Heart right ventricle (tissue), 16 donors: ENCODE measurements around the gene WDR18. TPM values are rescaled to one million over a fixed set of nuclear protein-coding genes. Genes with fewer than 3 reads are reported as not detected.
A peak's percentile ranks its signal among the peaks of the same experiment; 100 is the strongest.

Experiments used
- ATAC-seq, 8 donors: fragments of 200-7000 bp; cut with Tn5 transposase; one replicate each; pipeline ENCODE4 v1.9.1; 2020; ENCODE audit warnings: mild to moderate bottlenecking in 8 of 8, moderate library complexity in 8 of 8, moderate number of reproducible peaks in 1 of 8
- DNase-seq, 2 donors: peaks; one replicate each; pipeline ENCODE4 v3.0.0-alpha.2; 2020
- H3K27ac ChIP-seq, 10 donors: fragments of 200-600 bp; sonication (generic) in 2 of 10; one replicate each; pipeline versions ENCODE4 v1.5.0 to v1.8.0; 2020 to 2022; ENCODE audit warnings: mild to moderate bottlenecking in 3 of 10
- H3K27me3 ChIP-seq, 7 donors: fragments of 200-600 bp; one replicate each; pipeline ENCODE4 v1.8.0; 2021 to 2022; ENCODE audit warnings: mild to moderate bottlenecking in 2 of 7
- H3K36me3 ChIP-seq, 9 donors: fragments of 200-600 bp; sonication (generic) in 1 of 9; one replicate each; pipeline versions ENCODE4 v1.5.0 to v1.8.0; 2020 to 2022; ENCODE audit warnings: mild to moderate bottlenecking in 2 of 9
- H3K4me1 ChIP-seq, 9 donors: fragments of 200-600 bp; sonication (generic) in 1 of 9; one replicate each; pipeline versions ENCODE4 v1.5.0 to v1.8.0; 2020 to 2022; ENCODE audit warnings: mild to moderate bottlenecking in 4 of 9
- H3K4me3 ChIP-seq, 10 donors: fragments of 200-600 bp; sonication (generic) in 2 of 10; one replicate each; pipeline versions ENCODE4 v1.5.0 to v1.8.0; 2020 to 2022; ENCODE audit warnings: mild to moderate bottlenecking in 7 of 10, moderate library complexity in 2 of 10
- H3K9me3 ChIP-seq, 11 donors: fragments of 200-600 bp in 10 of 11; sonication (generic) in 2 of 11; one replicate each; pipeline versions ENCODE4 v1.5.0 to v1.8.0; 2013 to 2022; ENCODE audit warnings: mild to moderate bottlenecking in 2 of 11, control low read depth in 1 of 11, moderate library complexity in 1 of 11
- WGBS, 2 donors: extraction: QIAGEN DNeasy Blood & Tissue Kit; methylation state at CpG; one replicate each; pipeline ENCODE4 v1.1.7; 2013; ENCODE audit warnings: inconsistent platforms in 1 of 2; 5-methylcytosine and 5-hydroxymethylcytosine counted together
- intact Hi-C, 10 donors: fragments of 100-400 bp; cut with DNase I; formaldehyde crosslinking; loops; one replicate each; pipeline versions ENCODE4 v1.11.1 to v1.14.2; 2022
- long read RNA-seq, 3 donors: library from polyadenylated mRNA; unstranded; transcript quantifications; one replicate each; pipeline ENCODE4 v2.0.0, GENCODE V29; 2020 to 2021
- polyA plus RNA-seq, 2 donors: library from polyadenylated mRNA; stranded (reverse); fragments of 200-250 nt; gene quantifications; one replicate each; pipeline ENCODE4 v1.2.3, GENCODE V29; 2013
- total RNA-seq, 10 donors: library from RNA; stranded (reverse); fragmentation: NEBNext Ultra II Directional in 3 of 10; extraction: Animal tissue kit (Norgen Biotek cat#: 25700) in 3 of 10; gene quantifications; one replicate each; pipeline versions ENCODE4 v1.2.1 to v1.2.4, GENCODE V29; 2021 to 2023
- TF ChIP-seq, protein P1 (sequence below), 9 donors: fragments of 200-600 bp; sonication (generic) in 2 of 9; IDR thresholded peaks; one replicate each; pipeline versions ENCODE4 v1.5.0 to v1.8.0; 2021 to 2022; ENCODE audit warnings: antibody characterized with exemption in 9 of 9, mild to moderate bottlenecking in 5 of 9, moderate library complexity in 1 of 9
- donor health status: Arrhythmogenic right ventricular cardiomyopathy.
- donor health status: ischemic (EF 13 %, LVEDD 7.1; RV severe dilation, severe dysfunction).
- donor health status: healthy with polysubstance abuse.
- donor health status: DM: no; HTN: yes; CAD: no.
- donor health status: DM: no; HTN: no; CAD: no.
- donor health status: ischemic (EF 25% LVEDD 6.9; RV normal size, moderate dysfunction).
- donor health status: ischemic (EF 25% LVEDD 5.7; RV mildly dilated, moderate dysfunction).
- donor health status: healthy.
- donor health status: DM: yes; HTN: yes; CAD: no.
- donor health status: Ischemic cardiomyopathy.
- donor health status: ischemic (EF 35%, LVEDD 5.7; RV mildly dilated, moderate dysfunction).
- donor health status: nonischemic (EF 11% LVEDD 7.7; RV severe dilation, severe dysfunction).
- donor health status: DM: yes; HTN: yes; CAD: no.
- donor health status: PGD.
- donor health status: ischemic (EF 29% LVEDD 5.4; RV normal size, mild dysfunction).
- donor health status: nonischemic (EF 23%, LVEDD 6.1; RV moderate dilation, normal function).

The WDR18 gene
- total RNA-seq (10 to 100 TPM; 17.3 to 25.0 (median 20.3) TPM), polyA plus RNA-seq (10 to 100 TPM; 44.0 to 66.4 TPM)
- long read RNA-seq, donor 1, transcript WDR18-202 (10 exons, 1,608 nt), result major isoform, 40 of 70 reads
- long read RNA-seq, donor 1, partial matches to known transcripts, result 19 of 70 reads
- long read RNA-seq, donor 1, other reads (novel, unspliced or antisense), result 10 of 70 reads
- long read RNA-seq, donor 2, transcript WDR18-202 (10 exons, 1,608 nt), result major isoform, 16 of 34 reads
- long read RNA-seq, donor 2, partial matches to known transcripts, result 11 of 34 reads
- long read RNA-seq, donor 2, other reads (novel, unspliced or antisense), result 7 of 34 reads
- long read RNA-seq, donor 3, transcript WDR18-202 (10 exons, 1,608 nt), result major isoform, 67 of 87 reads
- long read RNA-seq, donor 3, partial matches to known transcripts, result 5 of 87 reads
- long read RNA-seq, donor 3, other reads (novel, unspliced or antisense), result 15 of 87 reads

- ATAC-seq (peak; percentile 92 to 97 (median 96)), DNase-seq (peak; percentile 94 to 95)
- H3K4me3 ChIP-seq, result peak within 1 kb of the TSS; percentile 49 to 99 (median 94)
- H3K27ac ChIP-seq, result peak within 1 kb of the TSS in 9 of 10 donors; percentile 77 to 92 (median 87)
- H3K9me3 ChIP-seq, result no peaks in the 10 kb centered on the region
- TF ChIP-seq, protein P1, sequence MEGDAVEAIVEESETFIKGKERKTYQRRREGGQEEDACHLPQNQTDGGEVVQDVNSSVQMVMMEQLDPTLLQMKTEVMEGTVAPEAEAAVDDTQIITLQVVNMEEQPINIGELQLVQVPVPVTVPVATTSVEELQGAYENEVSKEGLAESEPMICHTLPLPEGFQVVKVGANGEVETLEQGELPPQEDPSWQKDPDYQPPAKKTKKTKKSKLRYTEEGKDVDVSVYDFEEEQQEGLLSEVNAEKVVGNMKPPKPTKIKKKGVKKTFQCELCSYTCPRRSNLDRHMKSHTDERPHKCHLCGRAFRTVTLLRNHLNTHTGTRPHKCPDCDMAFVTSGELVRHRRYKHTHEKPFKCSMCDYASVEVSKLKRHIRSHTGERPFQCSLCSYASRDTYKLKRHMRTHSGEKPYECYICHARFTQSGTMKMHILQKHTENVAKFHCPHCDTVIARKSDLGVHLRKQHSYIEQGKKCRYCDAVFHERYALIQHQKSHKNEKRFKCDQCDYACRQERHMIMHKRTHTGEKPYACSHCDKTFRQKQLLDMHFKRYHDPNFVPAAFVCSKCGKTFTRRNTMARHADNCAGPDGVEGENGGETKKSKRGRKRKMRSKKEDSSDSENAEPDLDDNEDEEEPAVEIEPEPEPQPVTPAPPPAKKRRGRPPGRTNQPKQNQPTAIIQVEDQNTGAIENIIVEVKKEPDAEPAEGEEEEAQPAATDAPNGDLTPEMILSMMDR (IDR thresholded peaks at IDR 0.05), result peak in 6 of 9 donors; percentile 14 to 48 (median 35)
- no peaks in the 10 kb centered on the region for H3K27me3 ChIP-seq
- peaks cover 4 to 36% (median 22%) of the 10 kb centered on the region in 9 donors for H3K4me1 ChIP-seq
- 0 to 1% methylated on average over 78 of the region's 78 CpGs for WGBS, 2 donors
- peaks cover 0 to 31% (median 8%) of the 10 kb centered on the region in 9 donors for H3K36me3 ChIP-seq
- intact Hi-C loops, result loop anchor here in 7 of 10 donors (1.0 to 10.0 kb wide), 7 partner anchors 37 to 217 kb away; partner anchors contain the start of genes CFD (in 2 of the 7), ELANE (in 1 of the 7), RNU6-2 (in 1 of the 7) and TMEM259 (in 1 of the 7)
Measured at GRCh38 chr19:984165-984967, at the start of gene WDR18. TSS of gene WDR18 (plus strand) at chr19:984345. CDS start at chr19:984354, 9 bp downstream.

- DNase-seq, result peak; percentile 85 to 89
- Histone ChIP-seq H3K4me3 (peak overlapping the region in 4 of 10 donors; percentile 4 to 16 (median 12)), H3K27me3 (no peaks in the 10 kb centered on the region), H3K4me1 (peaks cover 28 to 47% (median 35%) of the 10 kb centered on the region in 9 donors), H3K9me3 (no peaks in the 10 kb centered on the region), H3K27ac (peak overlapping the region in 7 of 10 donors; percentile 46 to 79 (median 73)), H3K36me3 (peaks cover 0 to 5% (median 0%) of the 10 kb centered on the region in 9 donors)
- WGBS, 2 donors, result 15 to 19% methylated on average over 28 to 31 of the region's 31 CpGs
- TF ChIP-seq, protein P1 (IDR thresholded peaks at IDR 0.05), result no peak
- intact Hi-C loops, result loop anchor here in 1 of 10 donors (5.0 kb wide), 1 partner anchor 37 kb away; no protein-coding TSS in a partner anchor
- ATAC-seq, result peak; percentile 90 to 96 (median 92)
Measured at GRCh38 chr19:934865-935479, 49.2 kb upstream of the WDR18 start.

DNA sequence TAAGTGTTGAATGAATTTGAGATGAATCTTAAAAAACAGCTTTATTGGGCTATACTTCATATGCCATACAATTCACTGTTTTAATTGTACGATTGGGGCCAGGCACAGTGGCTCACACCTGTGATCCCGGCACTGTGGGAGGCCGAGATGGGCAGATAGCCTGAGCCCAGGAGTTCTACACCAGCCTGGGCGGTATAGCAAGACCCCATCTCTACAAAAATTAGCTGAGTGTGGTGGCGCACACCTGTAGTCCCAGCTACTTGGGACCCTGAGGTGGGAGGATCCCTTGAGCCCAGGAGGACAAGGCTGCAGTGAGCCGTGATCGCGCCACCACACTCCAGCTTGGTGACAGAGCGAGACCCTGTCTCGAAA, 48.0 kb upstream of the WDR18 start:
- no peaks in the 10 kb centered on the region for H3K9me3 ChIP-seq
- H3K4me1 ChIP-seq, result peaks cover 28 to 57% (median 35%) of the 10 kb centered on the region in 9 donors
- intact Hi-C loops, result loop anchor here in 1 of 10 donors (5.0 kb wide), 1 partner anchor 36 kb away; no protein-coding TSS in a partner anchor
- H3K27me3 ChIP-seq, result no peaks in the 10 kb centered on the region
- ATAC-seq (no peak), DNase-seq (no peak)
- no peak overlapping the region for H3K4me3 ChIP-seq
- WGBS, 2 donors, result 98% methylated on average over 10 of the region's 10 CpGs
- H3K36me3 ChIP-seq, result peaks cover 0 to 4% (median 0%) of the 10 kb centered on the region in 9 donors
- H3K27ac ChIP-seq, result no peak overlapping the region
- TF ChIP-seq, protein P1 (IDR thresholded peaks at IDR 0.05), result no peak
